Measurements from ENCODE around the gene AGBL2.

DNA sequence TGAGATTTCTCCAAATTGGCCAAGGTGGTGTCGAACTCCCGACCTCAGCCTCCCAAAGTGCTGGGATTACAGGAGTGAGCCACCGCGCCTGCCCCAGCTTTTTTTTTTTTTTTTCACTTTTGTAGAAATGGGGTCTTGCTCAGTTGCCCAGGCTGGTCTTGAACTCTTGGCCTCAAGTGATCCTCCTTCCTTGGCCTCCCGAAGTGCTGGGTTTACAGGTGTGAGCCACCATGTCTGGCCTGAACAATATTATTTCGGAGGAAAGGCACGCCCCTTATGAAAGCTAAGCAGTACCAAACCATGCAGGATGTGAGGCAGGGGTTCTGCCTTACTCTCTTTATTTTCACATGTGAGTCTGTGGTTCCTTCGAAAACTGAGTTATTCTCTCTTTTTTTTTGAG is 88.9 kb downstream of the AGBL2 start:
- TF ChIP-seq POLR2A (IDR thresholded peaks at IDR 0.05): no peak
- TF ChIP-seq, protein P1, sequence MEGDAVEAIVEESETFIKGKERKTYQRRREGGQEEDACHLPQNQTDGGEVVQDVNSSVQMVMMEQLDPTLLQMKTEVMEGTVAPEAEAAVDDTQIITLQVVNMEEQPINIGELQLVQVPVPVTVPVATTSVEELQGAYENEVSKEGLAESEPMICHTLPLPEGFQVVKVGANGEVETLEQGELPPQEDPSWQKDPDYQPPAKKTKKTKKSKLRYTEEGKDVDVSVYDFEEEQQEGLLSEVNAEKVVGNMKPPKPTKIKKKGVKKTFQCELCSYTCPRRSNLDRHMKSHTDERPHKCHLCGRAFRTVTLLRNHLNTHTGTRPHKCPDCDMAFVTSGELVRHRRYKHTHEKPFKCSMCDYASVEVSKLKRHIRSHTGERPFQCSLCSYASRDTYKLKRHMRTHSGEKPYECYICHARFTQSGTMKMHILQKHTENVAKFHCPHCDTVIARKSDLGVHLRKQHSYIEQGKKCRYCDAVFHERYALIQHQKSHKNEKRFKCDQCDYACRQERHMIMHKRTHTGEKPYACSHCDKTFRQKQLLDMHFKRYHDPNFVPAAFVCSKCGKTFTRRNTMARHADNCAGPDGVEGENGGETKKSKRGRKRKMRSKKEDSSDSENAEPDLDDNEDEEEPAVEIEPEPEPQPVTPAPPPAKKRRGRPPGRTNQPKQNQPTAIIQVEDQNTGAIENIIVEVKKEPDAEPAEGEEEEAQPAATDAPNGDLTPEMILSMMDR (IDR thresholded peaks at IDR 0.05): no peak
- TF ChIP-seq POLR2AphosphoS5 (IDR thresholded peaks at IDR 0.05): no peak
- no peak for TF ChIP-seq EP300 (IDR thresholded peaks at IDR 0.05)

All from upper lobe of left lung (tissue), 4 donors.